ENCODE data around the gene UBE2QL1.

UBE2QL1 gene

GRCh38 chr5:6446042-6446441, 2.6 kb upstream of the UBE2QL1 start:
- H3K27me3 ChIP-seq (ENCODE audit: insufficient read depth, low read length) = peaks cover 44% of the 10 kb centered on the region
- H2AFZ ChIP-seq (ENCODE audit: low read length, unreplicated experiment) = no peak overlapping the region
- H3K27ac ChIP-seq (ENCODE audit: low read depth, low read length) = no peak overlapping the region
- no peaks in the 10 kb centered on the region for H3K79me2 ChIP-seq (ENCODE audit: control insufficient read depth, insufficient read depth, low read length, unreplicated experiment)
- no peak overlapping the region for H3K4me3 ChIP-seq (ENCODE audit: low read depth, low read length)
- no peaks in the 10 kb centered on the region for H3K36me3 ChIP-seq (ENCODE audit: insufficient read depth, low read length)
- no peaks in the 10 kb centered on the region for H3K4me1 ChIP-seq (ENCODE audit: control insufficient read depth, insufficient read depth, low read length, unreplicated experiment)

- no peak overlapping the region for H3K27ac ChIP-seq (ENCODE audit: low read depth, low read length)
- no peak overlapping the region for H3K4me3 ChIP-seq (ENCODE audit: low read depth, low read length)
- no peaks in the 10 kb centered on the region for H3K79me2 ChIP-seq (ENCODE audit: control insufficient read depth, insufficient read depth, low read length, unreplicated experiment)
- H3K4me1 ChIP-seq (ENCODE audit: control insufficient read depth, insufficient read depth, low read length, unreplicated experiment) = no peaks in the 10 kb centered on the region
- no peaks in the 10 kb centered on the region for H3K36me3 ChIP-seq (ENCODE audit: insufficient read depth, low read length)
- H2AFZ ChIP-seq (ENCODE audit: low read length, unreplicated experiment) = no peak overlapping the region
- H3K27me3 ChIP-seq (ENCODE audit: insufficient read depth, low read length) = peaks cover 51% of the 10 kb centered on the region
Measured at GRCh38 chr5:6446626-6447309, 1.9 kb upstream of the UBE2QL1 start.

- H2AFZ ChIP-seq (ENCODE audit: low read length, unreplicated experiment) = no peak overlapping the region
- no peaks in the 10 kb centered on the region for H3K79me2 ChIP-seq (ENCODE audit: control insufficient read depth, insufficient read depth, low read length, unreplicated experiment)
- no peak overlapping the region for H3K27ac ChIP-seq (ENCODE audit: low read depth, low read length)
- no peaks in the 10 kb centered on the region for H3K4me1 ChIP-seq (ENCODE audit: control insufficient read depth, insufficient read depth, low read length, unreplicated experiment)
- no peak overlapping the region for H3K4me3 ChIP-seq (ENCODE audit: low read depth, low read length)
- H3K27me3 ChIP-seq (ENCODE audit: insufficient read depth, low read length) = peaks cover 59% of the 10 kb centered on the region
- H3K36me3 ChIP-seq (ENCODE audit: insufficient read depth, low read length) = no peaks in the 10 kb centered on the region
Measured at GRCh38 chr5:6447384-6448140, 1.1 kb upstream of the UBE2QL1 start.

GRCh38 chr5:6448141-6448491, 543 bp upstream of the UBE2QL1 start:
- Histone ChIP-seq H3K27ac (ENCODE audit: low read depth, low read length) (no peak overlapping the region), H3K4me3 (ENCODE audit: low read depth, low read length) (no peak overlapping the region), H3K4me1 (ENCODE audit: control insufficient read depth, insufficient read depth, low read length, unreplicated experiment) (no peaks in the 10 kb centered on the region), H2AFZ (ENCODE audit: low read length, unreplicated experiment) (no peak overlapping the region), H3K27me3 (ENCODE audit: insufficient read depth, low read length) (peaks cover 64% of the 10 kb centered on the region), H3K79me2 (ENCODE audit: control insufficient read depth, insufficient read depth, low read length, unreplicated experiment) (no peaks in the 10 kb centered on the region), H3K36me3 (ENCODE audit: insufficient read depth, low read length) (no peaks in the 10 kb centered on the region)

- H3K27ac ChIP-seq (ENCODE audit: low read depth, low read length) = no peak overlapping the region
- no peaks in the 10 kb centered on the region for H3K36me3 ChIP-seq (ENCODE audit: insufficient read depth, low read length)
- H3K4me1 ChIP-seq (ENCODE audit: control insufficient read depth, insufficient read depth, low read length, unreplicated experiment) = no peaks in the 10 kb centered on the region
- H3K79me2 ChIP-seq (ENCODE audit: control insufficient read depth, insufficient read depth, low read length, unreplicated experiment) = no peaks in the 10 kb centered on the region
- H2AFZ ChIP-seq (ENCODE audit: low read length, unreplicated experiment) = no peak overlapping the region
- H3K4me3 ChIP-seq (ENCODE audit: low read depth, low read length) = no peak overlapping the region
- H3K27me3 ChIP-seq (ENCODE audit: insufficient read depth, low read length) = peaks cover 66% of the 10 kb centered on the region
Measured at GRCh38 chr5:6449465-6450158, 953 bp downstream of the UBE2QL1 start.

- Histone ChIP-seq H3K27me3 (ENCODE audit: insufficient read depth, low read length) (peaks cover 67% of the 10 kb centered on the region), H3K79me2 (ENCODE audit: control insufficient read depth, insufficient read depth, low read length, unreplicated experiment) (no peaks in the 10 kb centered on the region), H3K4me1 (ENCODE audit: control insufficient read depth, insufficient read depth, low read length, unreplicated experiment) (no peaks in the 10 kb centered on the region), H2AFZ (ENCODE audit: low read length, unreplicated experiment) (no peak overlapping the region), H3K27ac (ENCODE audit: low read depth, low read length) (no peak overlapping the region), H3K4me3 (ENCODE audit: low read depth, low read length) (no peak overlapping the region), H3K36me3 (ENCODE audit: insufficient read depth, low read length) (no peaks in the 10 kb centered on the region)
Measured at GRCh38 chr5:6450319-6450833, 1.7 kb downstream of the UBE2QL1 start.

GRCh38 chr5:6452622-6453504, 4.2 kb downstream of the UBE2QL1 start:
- Histone ChIP-seq H3K4me1 (ENCODE audit: control insufficient read depth, insufficient read depth, low read length, unreplicated experiment) (no peaks in the 10 kb centered on the region), H3K79me2 (ENCODE audit: control insufficient read depth, insufficient read depth, low read length, unreplicated experiment) (no peaks in the 10 kb centered on the region), H3K27me3 (ENCODE audit: insufficient read depth, low read length) (peaks cover 84% of the 10 kb centered on the region)

GRCh38 chr5:6453937-6454560, 5.4 kb downstream of the UBE2QL1 start:
- Histone ChIP-seq H3K4me3 (ENCODE audit: low read depth, low read length) (no peak overlapping the region), H3K27me3 (ENCODE audit: insufficient read depth, low read length) (peaks cover 88% of the 10 kb centered on the region), H3K4me1 (ENCODE audit: control insufficient read depth, insufficient read depth, low read length, unreplicated experiment) (no peaks in the 10 kb centered on the region), H3K79me2 (ENCODE audit: control insufficient read depth, insufficient read depth, low read length, unreplicated experiment) (no peaks in the 10 kb centered on the region), H3K36me3 (ENCODE audit: insufficient read depth, low read length) (no peaks in the 10 kb centered on the region), H3K27ac (ENCODE audit: low read depth, low read length) (no peak overlapping the region), H2AFZ (ENCODE audit: low read length, unreplicated experiment) (no peak overlapping the region)

More at GRCh38 chr5:6452622-6453504, 4.2 kb downstream of the UBE2QL1 start:
- H2AFZ ChIP-seq (ENCODE audit: low read length, unreplicated experiment) = no peak overlapping the region
- no peak overlapping the region for H3K4me3 ChIP-seq (ENCODE audit: low read depth, low read length)
- H3K36me3 ChIP-seq (ENCODE audit: insufficient read depth, low read length) = no peaks in the 10 kb centered on the region
- no peak overlapping the region for H3K27ac ChIP-seq (ENCODE audit: low read depth, low read length)

GRCh38 chr5:6454628-6455053, 6.0 kb downstream of the UBE2QL1 start:
- Histone ChIP-seq H3K4me1 (ENCODE audit: control insufficient read depth, insufficient read depth, low read length, unreplicated experiment) (no peaks in the 10 kb centered on the region), H2AFZ (ENCODE audit: low read length, unreplicated experiment) (no peak overlapping the region), H3K27me3 (ENCODE audit: insufficient read depth, low read length) (peaks cover 85% of the 10 kb centered on the region), H3K4me3 (ENCODE audit: low read depth, low read length) (no peak overlapping the region), H3K27ac (ENCODE audit: low read depth, low read length) (no peak overlapping the region), H3K79me2 (ENCODE audit: control insufficient read depth, insufficient read depth, low read length, unreplicated experiment) (no peaks in the 10 kb centered on the region), H3K36me3 (ENCODE audit: insufficient read depth, low read length) (no peaks in the 10 kb centered on the region)
